Measurements from ENCODE around the gene PTPN14.

The PTPN14 gene

DNA sequence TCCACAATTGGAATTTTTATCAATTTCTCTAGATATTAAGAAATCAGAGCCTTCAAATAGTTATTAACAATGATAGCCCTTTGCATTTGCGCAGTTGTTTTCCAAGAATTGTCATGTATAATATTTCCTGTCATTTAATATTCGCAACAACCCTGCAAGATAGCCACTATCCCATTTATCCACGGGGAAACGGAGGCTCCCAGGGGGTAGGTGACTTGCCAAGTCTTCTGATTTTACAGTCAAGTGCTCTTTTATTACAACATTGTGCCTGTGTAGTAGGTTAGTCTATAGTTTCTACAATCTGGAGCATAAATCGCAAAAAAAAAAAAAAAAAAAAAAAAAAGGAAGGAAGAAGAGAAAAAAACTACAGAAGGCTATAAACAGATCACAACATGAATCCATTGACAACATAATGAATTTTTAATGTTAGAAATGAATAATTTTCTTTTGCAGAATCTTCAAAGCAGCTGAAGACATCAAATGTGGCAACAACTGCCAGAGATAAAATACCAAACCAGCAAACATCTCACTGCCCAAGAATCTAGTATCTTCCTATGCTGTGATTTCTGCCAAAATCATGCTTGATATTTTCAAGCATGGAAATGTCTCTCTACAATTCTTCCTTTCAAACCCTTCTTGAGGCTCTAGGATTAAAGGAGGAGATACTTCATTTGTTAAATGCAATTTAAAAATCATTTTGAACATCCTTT lies 125.5 kb downstream of the PTPN14 start:
- no peak for DNase-seq
- TF ChIP-seq GATA1 (IDR thresholded peaks at IDR 0.05; ENCODE audit: low read depth, low read length) (no peak), POLR2A (IDR thresholded peaks at IDR 0.05; ENCODE audit: low read length) (no peak)

DNA sequence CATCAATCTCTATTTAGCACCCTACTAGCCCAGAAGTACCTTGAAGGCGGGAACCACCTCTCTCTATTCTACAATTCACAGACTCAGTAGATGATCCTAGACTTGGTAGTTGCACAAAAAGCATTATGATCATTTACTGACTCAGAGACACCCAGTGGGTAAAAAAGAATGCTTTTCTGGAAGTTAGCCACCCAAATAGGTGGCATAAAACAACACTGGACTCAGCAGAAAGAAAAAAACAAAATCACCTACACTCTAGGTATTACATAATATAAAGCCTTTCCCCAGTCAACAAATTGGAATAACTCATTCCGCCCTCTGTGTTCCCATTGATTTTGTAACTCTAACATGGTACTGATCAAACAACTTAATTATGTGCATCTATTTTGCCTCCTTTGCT lies 126.3 kb downstream of the PTPN14 start:
- DNase-seq, result no peak
- TF ChIP-seq POLR2A (IDR thresholded peaks at IDR 0.05; ENCODE audit: low read length) (no peak), GATA1 (IDR thresholded peaks at IDR 0.05; ENCODE audit: low read depth, low read length) (no peak)

DNA sequence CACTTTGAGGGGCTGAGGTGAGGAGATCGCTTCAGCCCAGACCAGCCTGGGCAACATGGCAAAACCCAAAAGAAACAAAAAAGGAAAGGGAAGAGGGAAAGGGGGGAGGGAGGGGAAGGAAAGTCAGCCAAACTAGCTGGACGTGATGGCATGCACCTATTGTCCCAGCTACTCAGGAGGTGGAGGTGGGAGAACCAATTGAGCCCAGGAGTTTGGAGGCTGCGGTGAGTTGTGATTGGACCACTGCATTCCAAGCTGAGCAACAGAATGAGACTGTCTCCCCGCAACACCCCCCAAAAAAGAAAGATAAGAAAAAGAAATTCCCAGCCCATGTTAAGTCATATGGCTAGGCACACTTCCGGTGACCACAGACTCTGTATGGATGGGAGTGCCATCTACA lies 128.4 kb downstream of the PTPN14 start:
- TF ChIP-seq GATA1 (IDR thresholded peaks at IDR 0.05; ENCODE audit: low read depth, low read length) (no peak), POLR2A (IDR thresholded peaks at IDR 0.05; ENCODE audit: low read length) (no peak)
- no peak for DNase-seq

DNA sequence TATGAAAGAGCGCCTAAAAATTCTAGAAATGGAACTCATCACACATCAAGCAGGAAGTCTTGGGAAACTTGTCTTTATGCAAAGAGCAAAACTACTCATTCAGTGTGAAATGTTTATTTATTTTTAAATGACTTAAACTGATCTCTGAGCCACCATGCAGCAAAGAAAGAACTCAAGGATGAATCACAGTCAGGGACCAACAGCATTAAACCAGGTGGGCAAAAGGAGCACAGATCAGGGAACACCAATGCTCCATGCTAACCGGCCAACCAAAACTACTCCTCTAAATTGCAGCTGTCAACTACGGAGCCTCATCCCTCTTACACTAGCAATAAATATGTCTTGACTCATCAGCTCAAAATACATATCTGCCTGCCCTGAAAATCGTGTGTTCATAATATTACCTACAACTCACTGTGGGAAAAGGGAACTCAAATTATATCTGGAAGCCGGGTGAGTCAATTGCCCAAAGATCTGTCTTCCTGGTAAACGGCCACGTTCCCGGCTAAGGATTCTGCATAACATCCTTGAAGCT lies 129.2 kb downstream of the PTPN14 start:
- no peak for DNase-seq
- TF ChIP-seq GATA1 (IDR thresholded peaks at IDR 0.05; ENCODE audit: low read depth, low read length) (no peak), POLR2A (IDR thresholded peaks at IDR 0.05; ENCODE audit: low read length) (no peak)

DNA sequence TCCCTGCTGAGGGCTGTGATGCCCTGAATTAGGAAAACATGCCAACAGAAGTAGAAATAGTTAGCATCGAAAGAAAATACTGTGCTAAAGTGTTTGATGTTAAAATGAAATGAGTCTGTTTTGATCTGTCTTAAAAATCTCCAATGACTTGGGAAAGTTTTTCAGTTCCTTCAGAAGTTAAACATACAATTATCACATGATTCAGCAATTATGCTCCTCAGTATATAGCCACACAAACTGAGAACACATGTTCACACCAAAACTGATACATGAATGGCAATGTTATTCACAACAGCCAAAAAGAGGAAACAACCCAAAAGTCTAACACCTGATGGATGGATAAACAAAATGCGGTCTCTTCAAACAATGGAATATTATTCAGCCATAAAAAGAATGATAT lies 130.6 kb downstream of the PTPN14 start:
- DNase-seq, result peak; percentile 9 to 35
- TF ChIP-seq GATA1 (IDR thresholded peaks at IDR 0.05; ENCODE audit: low read depth, low read length) (no peak), POLR2A (IDR thresholded peaks at IDR 0.05; ENCODE audit: low read length) (no peak)

DNA sequence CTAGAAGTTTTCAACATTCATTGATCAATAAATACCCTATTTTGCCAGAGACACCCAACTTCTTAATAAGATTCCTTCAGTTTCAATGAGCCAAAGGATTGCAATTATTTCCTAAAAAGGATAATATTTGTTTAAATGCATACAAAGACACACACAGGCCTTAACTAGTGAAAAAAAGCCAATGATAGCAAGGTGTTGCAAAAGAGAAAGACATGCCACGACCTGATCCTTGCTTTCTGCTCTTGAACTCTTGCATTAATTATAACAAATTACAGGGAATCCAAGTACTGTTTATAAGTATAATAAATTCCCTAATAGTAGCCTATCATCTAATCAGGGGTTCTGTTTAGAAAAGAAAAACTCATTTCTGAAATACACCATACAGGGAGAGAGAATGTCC lies 131.1 kb downstream of the PTPN14 start:
- TF ChIP-seq POLR2A (IDR thresholded peaks at IDR 0.05; ENCODE audit: low read length) (no peak), GATA1 (IDR thresholded peaks at IDR 0.05; ENCODE audit: low read depth, low read length) (no peak)
- DNase-seq, result peak in 1 of 2 experiments; percentile 63

DNA sequence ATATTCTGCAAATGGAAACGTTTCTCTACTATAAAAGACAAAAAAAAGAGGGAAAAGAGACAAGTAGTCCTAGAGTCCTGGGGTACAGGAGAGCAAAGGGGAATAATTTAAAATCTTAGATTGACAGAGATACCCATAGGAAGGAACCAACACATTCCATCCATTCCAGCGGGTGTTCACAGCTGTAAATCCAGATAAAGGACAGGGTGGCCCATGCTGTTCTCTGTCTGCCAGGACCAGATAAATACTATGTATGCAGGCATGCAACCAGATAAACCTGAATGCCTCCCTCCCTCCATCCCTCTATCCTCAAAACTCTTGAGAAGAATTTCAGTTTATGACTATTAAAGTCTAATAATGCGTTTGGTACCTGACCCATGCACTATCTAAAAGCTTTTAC lies 131.8 kb downstream of the PTPN14 start:
- TF ChIP-seq GATA1 (IDR thresholded peaks at IDR 0.05; ENCODE audit: low read depth, low read length) (peak; percentile 65), POLR2A (IDR thresholded peaks at IDR 0.05; ENCODE audit: low read length) (no peak)
- peak; percentile 90 to 93 for DNase-seq

DNA sequence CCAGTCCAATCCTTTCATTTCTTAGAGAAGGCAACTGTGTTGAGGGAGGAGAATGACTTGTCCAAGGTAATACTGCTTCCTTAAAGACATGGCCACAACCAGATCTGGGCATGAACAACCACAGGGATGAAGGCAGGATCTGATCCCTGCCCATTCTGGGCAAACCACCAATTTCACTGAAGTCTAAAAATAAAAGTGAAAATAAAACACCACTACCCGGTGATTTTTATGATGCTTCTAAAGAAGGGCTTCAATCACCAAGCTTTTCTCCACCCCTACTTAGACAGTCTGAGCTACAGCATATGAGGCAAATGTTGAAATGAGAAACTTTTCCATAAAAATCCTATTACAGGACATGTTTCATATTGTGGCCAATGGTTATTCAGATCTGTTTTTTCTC lies 133.0 kb downstream of the PTPN14 start:
- peak in 1 of 2 experiments; percentile 45 for DNase-seq
- TF ChIP-seq GATA1 (IDR thresholded peaks at IDR 0.05; ENCODE audit: low read depth, low read length) (no peak), POLR2A (IDR thresholded peaks at IDR 0.05; ENCODE audit: low read length) (no peak)

DNA sequence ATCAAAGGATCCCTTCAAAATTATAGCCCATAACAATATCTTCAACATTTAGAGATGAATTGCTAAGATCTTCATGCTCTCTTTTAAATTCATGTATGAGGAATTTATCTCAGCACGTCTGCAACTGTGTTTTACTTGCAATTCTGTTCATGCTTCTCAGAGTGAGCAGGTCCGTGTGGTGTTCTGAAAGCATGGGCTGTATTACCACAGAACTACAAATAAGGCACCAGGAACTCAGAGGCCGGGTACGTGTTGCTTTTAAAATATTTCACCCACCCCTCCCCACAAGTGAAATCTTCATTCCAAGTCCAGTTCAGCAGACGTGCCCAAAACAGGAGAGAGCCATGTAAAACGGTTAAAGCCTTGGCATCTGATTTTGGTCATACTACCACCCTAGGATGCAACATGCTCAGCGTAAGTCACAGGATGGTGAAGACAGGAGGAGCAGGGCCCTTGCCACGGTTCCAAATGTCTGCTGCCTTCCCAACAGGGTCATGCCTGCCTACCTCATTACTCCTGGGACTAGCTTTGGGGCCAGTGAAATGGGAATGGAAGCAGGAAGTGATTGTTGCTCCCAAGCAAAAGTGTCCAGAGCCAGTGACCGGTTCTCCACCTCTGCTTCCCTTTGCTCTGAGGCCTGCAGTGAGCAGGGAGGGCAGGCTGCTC lies 133.7 kb downstream of the PTPN14 start:
- no peak for DNase-seq
- no peak for TF ChIP-seq POLR2A (IDR thresholded peaks at IDR 0.05; ENCODE audit: low read length)
- TF ChIP-seq GATA1 (IDR thresholded peaks at IDR 0.05; ENCODE audit: low read depth, low read length), result no peak

DNA sequence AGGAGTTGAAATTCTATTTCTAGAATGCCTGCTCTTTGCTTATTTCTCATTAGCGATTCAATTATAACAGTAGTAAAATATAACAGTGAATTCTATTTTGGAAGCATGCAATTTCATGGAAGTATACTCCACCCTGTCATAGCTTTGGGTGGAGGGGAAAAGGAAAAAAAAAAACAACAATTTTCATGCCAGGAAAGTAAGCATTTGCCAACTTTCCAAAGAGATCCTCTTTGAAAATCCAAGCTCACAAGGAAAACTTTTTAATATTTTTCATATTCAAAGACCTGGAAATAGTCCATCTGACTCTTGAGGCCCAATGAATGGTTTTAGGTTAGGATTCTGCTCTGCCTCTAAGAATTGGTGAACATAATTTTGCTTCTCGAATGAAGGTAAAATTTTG lies 134.5 kb downstream of the PTPN14 start:
- no peak for TF ChIP-seq POLR2A (IDR thresholded peaks at IDR 0.05; ENCODE audit: low read length)
- no peak for TF ChIP-seq GATA1 (IDR thresholded peaks at IDR 0.05; ENCODE audit: low read depth, low read length)
- no peak for DNase-seq

DNA sequence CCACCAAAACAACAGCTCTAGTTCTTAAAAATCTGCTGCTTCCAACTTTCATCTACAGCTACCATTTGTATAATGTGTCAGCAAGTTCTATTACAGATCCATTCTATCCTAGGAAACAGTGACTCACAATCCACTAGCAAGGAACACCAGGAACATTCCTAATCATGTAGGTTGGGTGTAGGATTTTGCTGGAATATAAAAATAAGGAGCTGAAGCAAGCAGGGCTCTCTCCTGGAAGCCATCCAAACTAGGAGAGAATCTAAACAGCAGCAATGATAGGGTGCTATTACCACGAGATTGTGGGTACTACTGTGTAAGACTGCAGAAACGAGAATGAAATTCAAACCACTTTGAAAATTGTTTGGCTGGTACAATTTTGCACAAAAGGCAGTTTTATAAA lies 135.0 kb downstream of the PTPN14 start:
- no peak for TF ChIP-seq GATA1 (IDR thresholded peaks at IDR 0.05; ENCODE audit: low read depth, low read length)
- no peak for TF ChIP-seq POLR2A (IDR thresholded peaks at IDR 0.05; ENCODE audit: low read length)
- DNase-seq, result no peak

DNA sequence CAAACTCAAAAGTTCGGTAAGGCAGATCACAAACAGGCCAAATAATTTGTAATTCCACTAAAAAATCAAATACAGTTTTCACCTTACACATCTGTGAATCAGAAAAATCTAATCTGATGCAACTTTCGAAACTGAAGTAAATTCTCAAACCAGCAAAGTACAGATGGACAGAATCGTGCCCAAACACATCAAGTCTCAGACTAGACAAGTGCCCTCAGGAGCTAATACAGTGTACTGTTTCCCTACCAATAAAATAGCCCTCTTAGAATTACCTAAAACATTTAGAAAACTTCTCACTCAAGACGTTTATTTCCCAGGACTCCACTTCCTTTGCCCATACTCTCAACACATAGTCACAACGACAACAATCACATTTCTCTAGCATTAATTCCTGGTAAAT lies 136.3 kb downstream of the PTPN14 start:
- TF ChIP-seq POLR2A (IDR thresholded peaks at IDR 0.05; ENCODE audit: low read length) (no peak), GATA1 (IDR thresholded peaks at IDR 0.05; ENCODE audit: low read depth, low read length) (no peak)
- no peak for DNase-seq

DNA sequence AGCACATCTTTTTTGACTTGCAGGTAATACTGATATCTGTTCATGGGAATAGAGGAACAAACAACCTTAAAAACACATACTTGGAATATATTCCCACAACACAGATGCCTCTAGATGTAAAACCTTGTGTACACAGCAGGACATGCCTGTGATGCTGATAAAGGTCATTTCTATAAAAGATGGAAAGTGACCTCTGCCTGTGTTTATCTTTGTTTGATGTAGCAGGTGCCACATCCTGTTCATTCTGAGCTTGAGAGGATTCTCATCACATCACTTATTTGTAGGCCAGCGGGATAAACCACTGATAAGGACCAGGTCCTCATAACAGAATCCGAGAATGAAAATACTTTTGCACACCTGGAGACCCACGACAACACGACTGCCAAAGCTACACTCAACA lies 136.7 kb downstream of the PTPN14 start:
- DNase-seq, result no peak
- TF ChIP-seq POLR2A (IDR thresholded peaks at IDR 0.05; ENCODE audit: low read length) (no peak), GATA1 (IDR thresholded peaks at IDR 0.05; ENCODE audit: low read depth, low read length) (no peak)

DNA sequence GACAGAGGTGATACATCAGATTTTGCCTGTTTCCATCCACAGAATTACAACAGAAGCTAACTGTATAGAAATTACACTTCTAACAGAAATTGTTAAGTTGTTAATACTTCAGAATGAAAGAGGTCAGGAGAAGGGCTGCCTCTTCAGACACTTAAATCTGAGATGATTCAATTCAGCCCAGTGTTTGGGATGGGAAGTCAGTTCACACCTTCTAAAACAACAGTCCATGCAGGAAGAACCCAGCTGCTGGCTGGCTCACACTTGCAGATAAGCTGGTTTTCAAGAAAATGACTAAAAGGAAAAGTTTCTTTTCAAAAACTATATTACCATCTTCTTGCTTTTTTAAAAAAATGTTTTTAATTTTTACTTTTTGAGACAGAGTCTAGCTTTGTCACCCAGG lies 138.1 kb downstream of the PTPN14 start:
- no peak for TF ChIP-seq GATA1 (IDR thresholded peaks at IDR 0.05; ENCODE audit: low read depth, low read length)
- TF ChIP-seq POLR2A (IDR thresholded peaks at IDR 0.05; ENCODE audit: low read length), result no peak
- no peak for DNase-seq
